Pulmonary artery endothelial cell (primary cell): Measurements from ENCODE around the gene ATG13. TPM values are rescaled to one million over a fixed set of nuclear protein-coding genes. Genes with fewer than 3 reads are reported as not detected.
"Not testable (repeated sequence)": the region's sequence is repeated elsewhere in the genome, so short reads cannot be mapped to it uniquely, and the experiment has no call there.

Experiments used
- DNase-seq: peaks from one replicate; pipeline ENCODE4 v3.0.0-alpha.2; 2011; ENCODE audit warnings: low read depth, low spot score
- total RNA-seq: library from RNA; depleted of rRNA; stranded (reverse); fragments of >200 nt; gene quantifications from 2 replicates; pipeline ENCODE4 v1.2.3, GENCODE V29; 2014

The ATG13 gene
- total RNA-seq, 1 donor from 2014 or later = 54.1 TPM

DNA sequence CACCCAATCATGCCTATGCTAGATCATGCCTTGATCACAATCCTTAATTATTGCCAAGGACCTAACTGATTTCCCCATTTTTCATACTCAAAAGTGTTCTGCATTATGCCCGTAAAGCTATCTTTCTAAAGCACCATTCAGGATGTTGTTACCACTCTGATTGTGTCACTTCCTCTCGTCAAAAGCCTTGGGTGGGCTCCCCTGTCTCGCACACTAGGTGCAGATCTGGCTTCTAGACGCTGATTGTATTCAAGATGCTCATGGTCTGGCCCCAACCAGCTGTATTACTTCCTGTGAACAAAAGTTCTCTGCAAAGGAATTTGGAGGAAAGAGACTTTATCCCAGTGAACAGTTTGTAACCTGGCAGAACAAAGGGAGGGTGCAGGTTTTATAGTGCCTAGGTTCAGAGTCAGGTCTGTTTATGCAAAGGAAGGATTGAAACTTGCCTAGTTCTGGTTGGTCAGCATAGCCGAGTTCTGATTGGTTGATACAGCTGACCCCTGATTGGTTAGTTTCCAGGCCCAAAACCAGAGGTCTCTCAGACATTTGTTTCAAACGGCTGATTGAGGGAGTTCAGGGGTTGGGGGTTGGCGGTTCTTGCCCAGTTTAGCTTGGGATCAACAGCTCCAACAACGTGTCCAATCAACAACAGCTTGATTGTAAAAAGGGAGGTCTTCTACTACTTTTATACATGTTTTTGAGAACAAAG is 25.4 kb downstream of the ATG13 start:
- DNase-seq = no peak

- DNase-seq = no peak
Measured at GRCh38 chr11:46643531-46643930, 26.2 kb downstream of the ATG13 start.

- no peak for DNase-seq
Measured at GRCh38 chr11:46643986-46644385, 26.6 kb downstream of the ATG13 start.

GRCh38 chr11:46649180-46649738 is 31.9 kb downstream of the ATG13 start:
- peak; percentile 88 for DNase-seq

DNA sequence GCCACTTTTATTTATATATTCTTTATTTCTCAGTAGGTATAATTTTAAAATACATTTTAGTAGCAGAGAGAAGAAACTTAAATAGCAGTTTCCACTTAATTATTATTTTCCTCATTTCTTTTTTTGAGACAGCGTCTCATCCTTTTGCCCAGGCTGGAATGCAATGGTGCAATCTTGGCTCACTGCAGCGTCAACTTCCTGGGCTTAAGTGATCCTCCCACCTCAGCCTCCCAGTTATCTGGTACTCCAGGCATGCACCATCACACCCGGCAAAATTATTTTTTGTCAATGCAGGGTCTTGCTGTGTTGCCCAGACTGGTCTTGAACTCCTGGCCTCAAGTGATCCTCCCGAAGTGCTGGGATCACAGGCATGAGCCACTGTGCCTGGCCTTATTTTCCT is 38.3 kb downstream of the ATG13 start:
- DNase-seq = no peak

DNA sequence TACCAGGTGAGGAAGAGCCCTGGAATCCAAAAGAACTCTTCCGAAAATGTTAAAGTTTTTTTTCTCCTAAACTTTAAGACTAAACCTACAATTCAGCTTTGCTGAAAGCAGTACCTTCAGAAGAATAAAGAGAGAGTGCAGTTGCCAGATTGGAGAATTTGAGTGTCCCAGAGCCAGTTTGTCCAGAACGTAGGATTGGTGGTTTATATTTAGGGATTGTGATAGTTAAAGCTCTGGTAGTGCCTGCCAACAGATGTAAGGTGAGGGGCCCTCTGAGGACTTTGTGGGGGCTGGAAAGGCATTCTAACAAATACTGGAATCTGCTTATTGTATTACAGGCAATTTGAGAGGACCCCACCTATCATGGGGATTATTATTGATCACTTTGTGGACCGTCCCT is 39.8 kb downstream of the ATG13 start:
- DNase-seq = no peak

- no peak for DNase-seq
Measured at GRCh38 chr11:46658259-46658658, 40.9 kb downstream of the ATG13 start.

GRCh38 chr11:46659908-46660307 is 42.6 kb downstream of the ATG13 start:
- no peak for DNase-seq

- DNase-seq = no peak
Measured at GRCh38 chr11:46661836-46662235, 44.5 kb downstream of the ATG13 start.

- DNase-seq = no peak
Measured at GRCh38 chr11:46662366-46662765, 45.0 kb downstream of the ATG13 start.

DNA sequence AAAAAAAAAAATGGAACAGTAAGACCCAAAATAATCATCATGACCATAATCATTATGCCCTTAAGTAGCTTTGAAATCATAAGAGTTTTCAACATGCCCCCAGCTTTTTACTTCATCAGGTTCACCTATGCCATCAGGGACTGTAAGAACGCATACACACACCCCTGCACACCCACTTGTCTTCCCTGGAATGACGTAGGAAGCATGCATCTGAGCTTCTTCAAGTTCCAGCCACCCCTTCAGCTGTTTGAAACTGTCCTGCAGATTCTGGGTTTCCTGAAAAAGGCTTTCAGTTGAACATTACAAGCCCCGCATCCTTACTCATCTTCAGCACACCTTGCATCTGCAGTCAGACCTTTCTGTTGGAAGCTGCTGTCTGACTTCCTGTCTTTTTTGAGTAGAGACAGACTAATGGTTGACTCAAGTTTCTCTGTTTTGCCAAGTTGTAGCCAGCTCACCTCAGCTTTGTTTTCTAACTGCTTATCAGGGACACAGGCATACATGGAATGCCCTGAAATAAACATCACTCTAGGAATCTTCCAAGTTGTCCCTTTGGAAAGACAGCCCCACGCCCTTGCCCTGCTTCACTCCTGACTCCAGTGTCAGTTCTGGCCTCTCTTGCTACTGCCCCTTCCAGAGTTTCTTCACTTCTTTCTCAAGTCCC is 46.1 kb downstream of the ATG13 start:
- no peak for DNase-seq

GRCh38 chr11:46664612-46665011 is 47.3 kb downstream of the ATG13 start:
- DNase-seq = no peak

DNA sequence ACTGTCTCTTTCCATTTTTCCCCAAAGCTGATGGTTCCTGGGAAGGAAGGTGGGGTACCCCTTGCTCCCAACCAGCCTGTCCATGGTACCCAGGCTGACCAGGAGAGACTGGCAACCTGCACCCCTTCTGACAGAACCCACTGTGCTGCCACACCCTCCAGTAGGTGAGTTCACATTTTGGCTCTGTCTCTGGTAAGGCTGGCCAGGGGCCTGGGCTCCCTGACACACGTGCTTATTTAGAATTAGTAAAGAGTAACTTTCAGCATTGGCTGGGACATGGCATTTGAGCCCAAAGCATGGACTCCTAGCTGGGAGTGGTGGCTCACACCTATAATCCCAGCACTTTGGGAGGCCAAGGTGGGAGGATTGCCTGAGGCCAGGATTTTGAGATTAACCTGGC is 48.0 kb downstream of the ATG13 start:
- no peak for DNase-seq

DNA sequence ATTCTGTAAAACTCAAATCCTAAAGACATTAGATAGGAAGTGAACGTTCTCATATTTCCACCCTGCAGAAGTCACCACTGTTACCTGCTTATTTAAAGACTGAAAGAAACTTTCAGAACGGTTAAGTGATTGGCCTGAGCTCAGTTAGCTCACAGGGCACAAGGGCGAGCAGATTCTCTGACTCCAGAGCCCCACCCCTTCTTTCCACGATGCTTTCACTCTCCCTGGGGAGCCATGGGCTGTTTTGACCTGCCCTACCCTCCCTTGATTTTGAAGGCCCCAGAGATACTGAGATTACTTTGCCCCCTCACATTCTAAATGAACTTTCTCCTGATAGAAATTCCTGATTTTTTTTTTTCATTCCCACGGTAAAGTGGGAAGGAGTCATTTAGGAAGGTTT is 49.2 kb downstream of the ATG13 start:
- DNase-seq = no peak

DNA sequence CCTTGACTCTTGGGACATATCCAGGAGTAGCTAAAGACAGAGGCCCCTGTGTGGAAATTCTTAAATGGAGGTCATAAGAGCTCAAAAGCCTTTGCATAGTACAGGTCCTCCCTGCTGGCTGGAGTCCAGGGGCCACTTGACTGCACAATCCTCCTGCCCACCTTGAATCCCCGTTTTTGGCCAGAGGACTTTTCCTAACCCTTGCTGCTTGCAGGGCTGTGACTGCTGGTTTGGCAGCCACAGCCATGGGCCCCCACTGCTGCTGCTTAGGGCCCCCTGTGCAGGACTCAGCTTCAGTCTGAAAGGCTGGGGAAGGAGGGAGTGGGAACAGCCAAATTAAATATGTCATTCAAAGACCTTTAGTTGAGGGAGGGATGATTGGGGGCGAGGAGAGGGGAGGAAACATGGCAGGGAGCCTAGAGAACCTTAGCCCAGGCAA is 49.7 kb downstream of the ATG13 start:
- no peak for DNase-seq

DNA sequence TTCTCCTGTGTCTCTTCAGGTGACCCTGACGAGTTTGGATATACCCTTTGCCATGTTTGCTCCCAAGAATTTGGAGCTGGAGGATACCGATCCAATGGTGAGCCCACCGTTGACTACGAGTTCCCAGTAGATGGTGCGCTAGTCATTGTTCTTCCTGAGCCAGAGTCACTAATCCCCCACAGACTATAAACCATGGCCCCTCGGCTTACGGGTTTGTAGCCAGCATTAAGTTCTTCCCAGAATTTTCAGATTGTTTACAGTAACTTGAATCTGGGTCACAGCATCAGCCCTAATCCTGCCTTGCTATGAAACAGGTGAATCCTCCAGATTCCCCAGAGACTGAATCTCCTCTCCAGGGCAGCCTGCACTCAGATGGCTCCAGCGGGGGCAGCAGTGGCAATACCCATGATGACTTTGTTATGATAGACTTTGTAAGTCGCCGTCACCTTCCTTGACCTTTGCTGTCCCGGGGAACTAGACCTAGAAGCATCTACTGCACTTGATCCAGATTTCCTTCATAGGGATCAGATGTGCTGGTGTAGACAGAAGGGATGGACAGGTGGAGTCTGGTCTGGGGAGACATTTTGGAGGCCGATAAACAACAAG is 51.2 kb downstream of the ATG13 start:
- no peak for DNase-seq

GRCh38 chr11:46669711-46670139 is 52.4 kb downstream of the ATG13 start:
- no peak for DNase-seq

GRCh38 chr11:46670521-46670920 is 53.2 kb downstream of the ATG13 start:
- not testable (repeated sequence) for DNase-seq

- DNase-seq = no peak
Measured at GRCh38 chr11:46671958-46672315, 54.6 kb downstream of the ATG13 start.

DNA sequence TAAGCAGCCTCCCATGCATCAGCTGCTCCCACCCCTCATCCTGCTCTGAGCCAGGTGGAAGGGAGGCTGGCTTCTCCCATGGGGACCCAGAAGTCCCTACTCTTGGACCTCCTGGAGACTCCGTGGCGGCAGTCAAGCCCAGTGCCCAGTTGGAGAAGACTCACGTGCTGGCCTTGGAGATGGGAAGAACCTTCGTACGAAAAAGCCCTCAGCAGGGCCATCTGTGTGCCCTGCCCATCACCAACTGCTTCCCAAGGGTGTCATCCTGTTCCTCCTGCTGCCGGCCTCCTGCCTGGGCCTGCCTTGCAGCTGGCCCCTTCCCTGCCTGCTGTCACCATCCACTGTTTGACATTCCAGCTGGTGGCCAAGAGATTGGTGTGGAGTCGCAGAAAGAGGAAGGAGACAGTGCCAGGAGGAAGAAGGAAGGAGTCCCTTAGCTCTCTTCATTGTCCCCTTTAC is 55.1 kb downstream of the ATG13 start:
- no peak for DNase-seq

DNA sequence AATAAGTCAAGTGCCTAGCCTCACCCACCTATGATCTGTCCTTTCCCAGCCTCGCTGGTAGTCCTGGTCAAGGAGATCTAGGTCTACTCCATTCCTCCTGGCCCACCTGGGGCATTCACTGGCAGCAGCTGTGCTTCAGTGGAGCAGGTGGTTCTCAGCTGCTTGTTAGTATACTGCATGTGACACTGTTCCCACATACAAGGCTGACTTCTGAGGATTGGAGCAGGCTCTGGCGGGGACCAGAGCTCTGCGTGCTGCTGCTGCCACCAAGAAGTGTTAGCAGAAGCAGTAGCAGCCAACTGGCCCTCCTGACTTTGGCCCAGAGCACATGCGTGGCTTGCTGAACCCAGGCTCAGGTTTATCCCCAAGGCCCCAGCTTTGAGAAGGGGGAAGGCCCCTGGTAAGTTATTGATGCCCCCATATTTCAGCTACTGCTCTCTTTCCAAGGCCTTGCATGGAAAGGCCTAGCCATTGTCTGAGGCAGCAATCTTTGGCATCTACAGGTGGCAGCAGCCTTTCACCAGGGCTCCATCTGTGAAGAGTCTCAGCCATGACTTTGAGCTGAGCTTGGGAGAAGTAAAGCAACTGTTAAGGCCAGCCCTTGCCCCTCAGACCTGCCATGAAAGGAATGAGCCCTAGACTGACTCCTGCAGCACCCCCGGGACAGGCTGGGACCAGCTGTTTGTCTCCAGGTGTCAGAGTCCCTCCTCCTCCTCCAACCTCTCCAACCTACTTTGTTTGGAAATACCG is 56.5 kb downstream of the ATG13 start:
- DNase-seq = no peak
